Activated naive CD8-positive, alpha-beta T cell treated with anti-CD3 and anti-CD28 coated beads, Interleukin-2, amount 50 U/mL, for 24 hours (primary cell): ENCODE results near the gene RPL37A.
A peak's percentile ranks its signal among the peaks of the same experiment; 100 is the strongest.

Experiments
- ATAC-seq: fragments of 150-1000 bp; cut with Tn5 transposase; one replicate; pipeline ENCODE4 v1.10.0; 2021
- DNase-seq: peaks from one replicate; pipeline ENCODE4 v3.0.0; 2021
- H3K27ac Mint-ChIP-seq: one replicate; pipeline ENCODE4 v1.8.0; 2021; ENCODE audit warnings: mild to moderate bottlenecking, mixed read lengths
- H3K27me3 Mint-ChIP-seq: one replicate; pipeline ENCODE4 v1.8.0; 2021; ENCODE audit warnings: mixed read lengths
- H3K36me3 Mint-ChIP-seq: one replicate; pipeline ENCODE4 v1.8.0; 2021; ENCODE audit warnings: low read depth, mixed read lengths
- H3K4me1 Mint-ChIP-seq: one replicate; pipeline ENCODE4 v1.8.0; 2021; ENCODE audit warnings: mixed read lengths
- H3K4me3 Mint-ChIP-seq: one replicate; pipeline ENCODE4 v1.8.0; 2021; ENCODE audit warnings: mild to moderate bottlenecking, moderate library complexity, mixed read lengths
- H3K9me3 Mint-ChIP-seq: one replicate; pipeline ENCODE4 v1.8.0; 2021; ENCODE audit warnings: mixed read lengths

RPL37A gene

DNA sequence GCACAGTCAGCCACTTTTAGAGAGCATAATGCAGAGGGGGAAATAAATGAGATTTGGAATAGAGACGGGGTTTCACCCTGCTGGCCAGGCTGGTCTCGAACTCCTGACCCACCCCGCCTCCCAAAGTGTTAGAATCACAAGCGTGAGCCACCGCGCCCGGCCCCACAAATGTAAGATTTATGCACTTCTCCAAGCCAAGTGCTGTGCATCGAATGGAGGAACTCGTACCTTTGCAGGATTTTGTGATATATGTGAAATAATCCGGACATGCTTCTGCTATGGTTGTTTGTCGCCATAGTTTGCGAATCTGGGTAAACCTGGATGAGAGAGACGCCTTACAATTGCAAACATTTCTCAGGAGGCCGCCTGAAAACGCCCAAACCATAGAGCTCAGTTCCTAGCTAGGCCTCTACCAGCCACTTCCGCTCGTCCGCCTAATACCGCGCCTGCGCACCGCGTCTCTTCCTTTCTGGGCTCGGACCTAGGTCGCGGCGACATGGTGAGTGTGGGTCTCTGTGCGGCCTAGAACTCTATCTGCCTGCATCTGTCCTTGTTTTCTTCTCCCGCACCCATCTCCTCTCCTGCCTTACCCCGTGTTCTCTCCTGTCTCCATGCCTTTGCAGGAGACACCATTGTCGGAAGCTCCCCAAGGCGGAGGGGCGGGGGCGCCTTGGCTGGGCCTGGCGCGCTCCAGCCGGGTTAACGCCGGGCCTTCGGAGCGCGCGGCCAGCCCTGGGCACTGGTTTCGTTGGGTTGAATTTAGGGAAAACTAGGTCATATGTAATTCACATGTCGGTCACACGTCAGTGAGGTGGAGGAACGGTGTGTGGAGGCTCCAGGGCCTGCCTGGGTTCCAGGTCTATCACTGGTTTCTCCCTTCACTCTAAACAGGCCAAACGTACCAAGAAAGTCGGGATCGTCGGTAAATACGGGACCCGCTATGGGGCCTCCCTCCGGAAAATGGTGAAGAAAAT, at the start of gene RPL37A:
Gene RPL37A, plus strand, starts transcription at position 466 of the 974 bp plus-strand sequence. Its CDS starts 31 bp downstream, at position 497.
- Mint-ChIP-seq H3K4me1 (peaks cover 53% of the 10 kb centered on the region), H3K27ac (peak within 1 kb of the TSS; percentile 100), H3K4me3 (peak within 1 kb of the TSS; percentile 97), H3K9me3 (no peaks in the 10 kb centered on the region), H3K36me3 (peaks cover 54% of the 10 kb centered on the region), H3K27me3 (no peaks in the 10 kb centered on the region)
- peak; percentile 97 for ATAC-seq
- DNase-seq: peak; percentile 90

DNA sequence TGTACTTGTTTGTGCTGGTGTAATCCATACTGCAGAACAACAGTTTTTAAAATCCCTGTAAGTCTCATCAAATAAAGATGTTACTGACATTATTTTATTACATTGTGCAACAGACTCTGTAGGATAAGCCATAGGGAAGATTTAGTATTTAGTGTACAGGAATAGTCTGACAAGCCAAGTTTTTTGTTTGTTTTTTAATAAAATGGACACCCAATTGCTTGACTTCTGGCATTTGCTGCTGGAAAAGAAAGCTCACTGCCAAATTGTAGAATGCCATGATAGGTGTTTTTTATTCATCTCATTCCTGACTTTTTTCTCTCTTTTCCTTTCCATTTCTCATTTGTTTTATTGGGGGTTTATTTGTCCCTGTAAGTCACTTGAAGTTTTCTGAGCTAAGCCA, 48.3 kb upstream of the RPL37A start:
- no peak for DNase-seq
- H3K4me1 Mint-ChIP-seq: no peaks in the 10 kb centered on the region
- no peak overlapping the region for H3K27ac Mint-ChIP-seq
- H3K9me3 Mint-ChIP-seq: no peaks in the 10 kb centered on the region
- peaks cover 66% of the 10 kb centered on the region for H3K36me3 Mint-ChIP-seq
- H3K27me3 Mint-ChIP-seq: no peaks in the 10 kb centered on the region
- no peak for ATAC-seq
- no peak overlapping the region for H3K4me3 Mint-ChIP-seq

- Mint-ChIP-seq H3K27ac (no peak overlapping the region), H3K4me1 (no peaks in the 10 kb centered on the region), H3K9me3 (no peaks in the 10 kb centered on the region), H3K4me3 (no peak overlapping the region), H3K27me3 (no peaks in the 10 kb centered on the region), H3K36me3 (peaks cover 67% of the 10 kb centered on the region)
- DNase-seq (no peak), ATAC-seq (no peak)
These were observed 47.9 kb upstream of the RPL37A start for GRCh38 chr2:216450784-216451183.

DNA sequence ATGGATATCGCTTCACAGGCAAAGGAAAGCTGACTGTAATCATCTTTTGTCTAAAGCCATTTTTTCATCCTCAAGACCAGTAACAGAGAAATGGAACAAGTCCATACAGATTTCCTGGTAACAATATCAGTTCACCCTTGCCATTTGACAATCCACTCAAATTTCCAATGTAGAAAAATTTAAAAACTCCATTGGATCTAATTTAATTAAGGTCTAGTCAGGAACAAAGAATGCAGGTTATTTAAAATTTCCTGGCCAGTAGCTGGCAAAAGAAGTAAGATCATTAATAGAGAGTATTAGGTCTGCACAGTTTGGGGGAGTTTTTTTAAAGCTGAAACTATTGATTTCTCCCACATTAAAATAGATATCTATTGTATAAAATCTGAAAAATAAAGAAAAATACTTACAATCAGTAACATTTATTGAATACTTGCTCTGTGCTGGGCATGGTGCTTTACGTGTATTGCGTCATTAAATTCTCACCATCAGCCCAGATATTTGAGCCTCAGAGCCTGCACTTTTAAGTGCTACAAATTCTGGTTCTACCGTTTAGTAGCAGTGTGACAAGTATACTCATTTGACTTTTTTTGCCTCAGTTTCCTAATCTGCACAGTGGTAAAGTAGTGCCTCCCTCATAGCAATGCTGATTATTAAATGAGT, 44.6 kb upstream of the RPL37A start:
- DNase-seq (no peak), ATAC-seq (no peak)
- H3K27ac Mint-ChIP-seq: no peak overlapping the region
- peaks cover 43% of the 10 kb centered on the region for H3K36me3 Mint-ChIP-seq
- no peak overlapping the region for H3K4me3 Mint-ChIP-seq
- H3K9me3 Mint-ChIP-seq: no peaks in the 10 kb centered on the region
- H3K27me3 Mint-ChIP-seq: no peaks in the 10 kb centered on the region
- no peaks in the 10 kb centered on the region for H3K4me1 Mint-ChIP-seq

GRCh38 chr2:216463148-216463547, 35.5 kb upstream of the RPL37A start:
- H3K36me3 Mint-ChIP-seq: peaks cover 9% of the 10 kb centered on the region
- DNase-seq (no peak), ATAC-seq (no peak)
- no peak overlapping the region for H3K4me3 Mint-ChIP-seq
- H3K27me3 Mint-ChIP-seq: no peaks in the 10 kb centered on the region
- no peaks in the 10 kb centered on the region for H3K9me3 Mint-ChIP-seq
- no peaks in the 10 kb centered on the region for H3K4me1 Mint-ChIP-seq
- no peak overlapping the region for H3K27ac Mint-ChIP-seq

DNA sequence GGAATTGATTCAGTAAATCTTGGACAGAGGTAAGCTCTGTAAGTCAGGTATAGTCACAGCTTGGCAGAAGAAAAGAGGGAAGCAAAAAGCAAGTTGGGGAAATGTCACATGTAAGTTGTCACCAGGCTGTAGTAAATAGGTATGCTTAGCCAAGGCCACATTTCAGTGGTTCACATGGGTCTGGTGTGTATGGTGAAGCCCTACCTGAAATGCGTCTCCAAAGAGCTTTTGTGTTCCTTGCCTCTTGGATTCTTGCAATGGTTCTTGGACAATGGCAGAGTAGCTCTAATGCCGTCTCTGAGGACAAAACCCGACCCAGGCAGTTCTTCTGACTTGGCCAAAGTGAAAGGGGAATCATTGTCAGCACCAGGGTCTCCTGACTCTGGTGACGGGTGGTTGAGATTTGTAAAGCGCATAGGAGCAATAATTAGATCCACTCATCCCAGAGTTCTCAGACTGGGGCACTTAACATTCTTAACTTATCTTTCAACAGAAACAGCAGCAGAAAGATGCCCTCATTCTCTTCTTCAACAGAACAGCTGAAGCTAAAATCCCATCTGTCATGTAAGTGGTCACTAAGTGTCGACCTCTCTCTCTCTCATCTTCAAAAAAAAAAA, 34.4 kb upstream of the RPL37A start:
- Mint-ChIP-seq H3K4me1 (no peaks in the 10 kb centered on the region), H3K4me3 (no peak overlapping the region), H3K9me3 (no peaks in the 10 kb centered on the region), H3K36me3 (peaks cover 9% of the 10 kb centered on the region), H3K27me3 (no peaks in the 10 kb centered on the region), H3K27ac (no peak overlapping the region)
- DNase-seq (no peak), ATAC-seq (no peak)

DNA sequence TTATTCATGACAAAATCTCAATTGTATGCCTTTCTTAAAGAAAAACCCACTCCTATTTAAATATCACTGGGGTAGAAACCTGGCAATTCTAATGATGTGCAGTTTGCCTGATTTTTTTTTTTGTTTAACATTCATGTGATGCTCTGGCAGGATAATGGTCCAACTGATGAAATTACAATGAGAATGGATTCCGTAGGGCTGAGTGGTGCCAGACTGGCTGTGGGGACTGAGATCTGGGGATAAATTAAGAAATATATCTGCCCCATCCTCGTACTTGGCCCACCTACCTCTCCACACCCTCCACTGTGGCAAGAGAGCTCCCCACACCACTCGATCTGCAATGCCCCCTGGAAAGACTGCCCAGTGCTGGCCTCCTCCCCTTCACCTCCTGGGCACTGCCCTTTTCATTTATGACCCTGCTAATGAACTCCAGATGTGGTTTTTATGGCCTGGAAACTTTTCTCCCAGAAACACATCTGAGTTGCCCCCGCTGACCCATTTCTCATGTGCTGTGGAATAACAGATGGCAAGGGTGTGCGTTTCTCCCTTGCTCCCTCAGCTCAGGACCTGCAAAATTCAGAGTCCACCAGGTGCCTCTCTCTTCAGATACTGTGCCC, 33.0 kb upstream of the RPL37A start:
- DNase-seq (no peak), ATAC-seq (no peak)
- no peaks in the 10 kb centered on the region for H3K4me1 Mint-ChIP-seq
- H3K9me3 Mint-ChIP-seq: no peaks in the 10 kb centered on the region
- H3K27me3 Mint-ChIP-seq: no peaks in the 10 kb centered on the region
- peaks cover 9% of the 10 kb centered on the region for H3K36me3 Mint-ChIP-seq
- no peak overlapping the region for H3K27ac Mint-ChIP-seq
- no peak overlapping the region for H3K4me3 Mint-ChIP-seq

DNA sequence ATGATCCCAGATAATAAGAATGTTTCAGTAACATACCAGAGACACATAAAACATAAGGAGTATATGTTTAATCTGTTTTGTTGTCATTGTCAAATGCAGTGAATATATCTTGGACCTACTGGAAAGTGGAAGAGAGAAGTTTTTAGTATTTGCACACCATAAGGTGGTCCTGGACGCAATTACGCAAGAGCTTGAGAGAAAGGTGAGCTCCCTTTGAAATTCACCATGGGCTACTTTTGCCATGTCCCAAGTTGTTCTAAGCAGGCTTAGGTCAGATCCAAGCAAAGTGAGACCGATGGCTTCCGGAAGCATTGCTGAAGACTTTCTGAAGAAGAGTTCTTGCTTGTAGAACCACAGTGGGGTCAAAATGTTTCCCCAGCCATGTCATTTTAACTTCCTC, 30.8 kb upstream of the RPL37A start:
- no peaks in the 10 kb centered on the region for H3K9me3 Mint-ChIP-seq
- H3K27ac Mint-ChIP-seq: no peak overlapping the region
- no peaks in the 10 kb centered on the region for H3K27me3 Mint-ChIP-seq
- no peak overlapping the region for H3K4me3 Mint-ChIP-seq
- H3K36me3 Mint-ChIP-seq: peaks cover 11% of the 10 kb centered on the region
- H3K4me1 Mint-ChIP-seq: no peaks in the 10 kb centered on the region
- DNase-seq (no peak), ATAC-seq (no peak)

DNA sequence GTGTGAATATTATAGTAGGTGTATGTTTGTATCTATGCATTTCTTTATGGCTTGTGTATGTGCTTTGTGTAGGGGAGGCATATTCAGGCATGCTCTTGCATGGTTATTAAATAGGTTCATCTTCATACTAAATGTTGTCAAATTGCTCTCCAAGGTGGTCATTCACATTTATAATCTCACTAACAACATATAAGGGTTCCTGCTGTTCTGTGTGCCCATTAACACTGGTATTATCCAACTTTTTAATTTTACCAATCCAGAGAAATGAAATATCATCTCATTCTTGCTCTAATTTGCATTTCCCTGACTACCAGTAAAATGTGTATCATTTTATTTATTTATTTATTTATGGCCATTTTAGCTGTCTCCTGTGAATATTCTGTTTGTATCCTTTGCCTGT, 29.0 kb upstream of the RPL37A start:
- no peaks in the 10 kb centered on the region for H3K27me3 Mint-ChIP-seq
- H3K9me3 Mint-ChIP-seq: no peaks in the 10 kb centered on the region
- no peak overlapping the region for H3K27ac Mint-ChIP-seq

GRCh38 chr2:216473187-216473586, 25.5 kb upstream of the RPL37A start:
- Mint-ChIP-seq H3K4me1 (peaks cover 27% of the 10 kb centered on the region), H3K4me3 (no peak overlapping the region), H3K36me3 (peaks cover 17% of the 10 kb centered on the region), H3K9me3 (no peaks in the 10 kb centered on the region), H3K27ac (no peak overlapping the region), H3K27me3 (no peaks in the 10 kb centered on the region)
- ATAC-seq (no peak), DNase-seq (no peak)

More for the DNA sequence above, 29.0 kb upstream of the RPL37A start:
- Mint-ChIP-seq H3K4me3 (no peak overlapping the region), H3K36me3 (peaks cover 7% of the 10 kb centered on the region), H3K4me1 (peaks cover 1% of the 10 kb centered on the region)
- no peak for DNase-seq
- no peak for ATAC-seq

- ATAC-seq (peak; percentile 83), DNase-seq (peak; percentile 45)
- peaks cover 31% of the 10 kb centered on the region for H3K4me1 Mint-ChIP-seq
- H3K4me3 Mint-ChIP-seq: peak overlapping the region; percentile 53
- H3K27me3 Mint-ChIP-seq: no peaks in the 10 kb centered on the region
- peak overlapping the region; percentile 75 for H3K27ac Mint-ChIP-seq
- no peaks in the 10 kb centered on the region for H3K9me3 Mint-ChIP-seq
- peaks cover 17% of the 10 kb centered on the region for H3K36me3 Mint-ChIP-seq
These were observed 23.5 kb upstream of the RPL37A start for GRCh38 chr2:216474925-216475670.

DNA sequence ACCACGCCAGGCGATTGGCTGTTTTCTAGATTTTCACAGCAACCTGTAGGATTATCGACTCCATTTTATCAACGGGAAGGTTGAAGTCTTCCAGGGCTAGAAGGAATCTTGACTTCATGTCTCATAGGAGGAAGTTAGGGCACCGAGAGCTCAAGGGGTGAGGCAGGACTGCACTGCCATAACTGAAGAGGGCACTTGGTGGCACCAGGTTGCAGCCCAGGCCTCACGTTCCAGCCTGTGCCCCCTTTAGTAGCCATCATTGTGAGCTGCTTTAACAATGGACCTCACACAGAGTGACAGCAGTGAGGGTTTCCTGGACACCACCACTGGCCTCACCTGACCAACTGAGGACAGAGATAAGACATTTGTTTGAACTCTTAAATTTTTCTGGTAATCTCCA, 22.9 kb upstream of the RPL37A start:
- H3K9me3 Mint-ChIP-seq: no peaks in the 10 kb centered on the region
- peaks cover 21% of the 10 kb centered on the region for H3K36me3 Mint-ChIP-seq
- ATAC-seq (no peak), DNase-seq (no peak)
- H3K4me3 Mint-ChIP-seq: peak overlapping the region; percentile 53
- H3K27ac Mint-ChIP-seq: peak overlapping the region; percentile 75
- no peaks in the 10 kb centered on the region for H3K27me3 Mint-ChIP-seq
- peaks cover 31% of the 10 kb centered on the region for H3K4me1 Mint-ChIP-seq

DNA sequence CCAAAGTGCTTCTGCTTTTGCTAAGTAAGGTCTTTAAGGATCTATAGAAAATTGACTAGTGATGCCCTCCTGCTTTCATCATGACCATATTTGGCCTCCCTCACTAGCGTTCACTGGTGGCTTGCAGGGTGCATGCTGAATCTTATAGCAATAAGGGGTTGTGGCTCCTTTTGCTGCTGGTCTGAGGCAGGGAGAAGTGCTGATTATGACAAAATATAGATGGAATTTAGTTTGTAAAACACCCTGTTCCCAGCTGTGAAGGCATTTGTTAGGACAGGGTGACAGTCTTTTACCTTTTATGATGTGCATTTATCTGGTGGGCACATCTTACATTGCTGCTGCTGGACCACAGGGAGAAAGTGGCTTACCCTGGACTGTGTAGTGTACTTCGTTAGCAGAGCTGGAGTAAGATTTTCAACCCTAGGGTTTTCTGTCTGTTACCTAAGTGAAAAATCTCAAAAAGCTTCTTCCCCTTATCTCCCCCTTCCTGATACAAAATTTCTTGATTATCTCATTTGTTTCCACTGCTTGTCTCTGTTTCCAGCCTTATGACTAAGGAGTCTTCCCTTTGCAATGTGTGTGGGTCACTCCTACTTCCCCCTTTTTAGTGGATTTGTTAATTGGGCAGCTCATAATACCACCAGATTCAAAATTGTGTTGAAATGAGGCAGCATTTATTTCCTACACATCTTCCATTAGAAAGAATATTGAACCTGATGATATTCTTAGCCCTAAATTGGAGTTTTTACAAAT, 21.2 kb upstream of the RPL37A start:
- Mint-ChIP-seq H3K27me3 (no peaks in the 10 kb centered on the region), H3K36me3 (peaks cover 22% of the 10 kb centered on the region), H3K9me3 (no peaks in the 10 kb centered on the region), H3K4me1 (peaks cover 31% of the 10 kb centered on the region), H3K27ac (peak overlapping the region; percentile 68), H3K4me3 (no peak overlapping the region)
- ATAC-seq (no peak), DNase-seq (no peak)
